Skeletal muscle cell (primary cell): ENCODE results near the gene SPINK1.

Experiments
- DNase-seq: peaks from one replicate; pipeline ENCODE4 v3.0.0-alpha.2; 2010; ENCODE audit warnings: low read depth
- H3K4me3 ChIP-seq: 2 replicates; pipeline ENCODE4 v1.5.1; 2011; ENCODE audit warnings: low read depth, mild to moderate bottlenecking, control low read depth, low read length, moderate library complexity

Gene SPINK1

DNA sequence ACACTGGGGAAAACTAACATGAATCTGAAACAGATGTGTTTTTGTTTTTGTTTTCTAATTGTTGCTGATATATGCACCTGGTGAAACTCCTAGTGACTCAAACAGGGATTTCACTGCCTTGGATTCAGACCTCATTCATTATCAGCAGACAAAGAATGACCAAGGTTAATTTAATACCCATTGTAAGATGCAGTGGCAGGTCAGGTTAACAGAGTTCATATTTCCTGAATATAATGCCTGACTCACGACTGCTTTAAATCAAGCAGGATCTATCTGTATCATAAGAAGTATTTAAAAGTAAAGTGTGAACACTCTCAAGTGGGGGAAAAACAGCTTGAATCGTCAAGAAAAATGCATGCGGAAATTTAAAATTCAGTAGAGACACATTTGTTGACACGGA is 54.5 kb downstream of the SPINK1 start:
- no peak for DNase-seq
- no peak overlapping the region for H3K4me3 ChIP-seq
